Nephron (organoid): ENCODE data around the gene YTHDC1.
A peak's percentile ranks its signal among the peaks of the same experiment; 100 is the strongest.
"Not testable (repeated sequence)": the region's sequence is repeated elsewhere in the genome, so short reads cannot be mapped to it uniquely, and the experiment has no call there.

Source experiments
- H3K27ac Mint-ChIP-seq, 3 experiments: 2 replicates each; pipeline ENCODE4 v1.8.0; 2020; ENCODE audit warnings: mixed read lengths in 3 of 3, mild to moderate bottlenecking in 2 of 3, moderate library complexity in 1 of 3
- H3K27me3 Mint-ChIP-seq: 2 replicates; pipeline ENCODE4 v1.8.0; 2021; ENCODE audit warnings: low read depth, mild to moderate bottlenecking, moderate library complexity, mixed read lengths
- H3K36me3 Mint-ChIP-seq: 2 replicates; pipeline ENCODE4 v1.8.0; 2020; ENCODE audit warnings: low read depth, mixed read lengths
- H3K4me1 Mint-ChIP-seq: 2 replicates; pipeline ENCODE4 v1.8.0; 2020; ENCODE audit warnings: mixed read lengths
- H3K4me3 Mint-ChIP-seq, 3 experiments: 2 replicates each; pipeline ENCODE4 v1.8.0; 2020; ENCODE audit warnings: mild to moderate bottlenecking in 3 of 3, mixed read lengths in 3 of 3, moderate library complexity in 2 of 3
- H3K9me3 Mint-ChIP-seq: 2 replicates; pipeline ENCODE4 v1.8.0; 2020; ENCODE audit warnings: mixed read lengths
- CTCF ChIP-seq, 3 experiments: fragments of 200-600 bp; sonication (generic); IDR thresholded peaks; one replicate each; pipeline ENCODE4 v1.5.0; 2021; ENCODE audit warnings: antibody characterized with exemption in 3 of 3; ENCODE audit not compliant: unreplicated experiment in 3 of 3

YTHDC1 gene

GRCh38 chr4:68283714-68284113, 66.2 kb downstream of the YTHDC1 start:
- Mint-ChIP-seq H3K9me3 (no peaks in the 10 kb centered on the region), H3K4me3 (no peak overlapping the region), H3K27me3 (no peaks in the 10 kb centered on the region), H3K4me1 (no peaks in the 10 kb centered on the region), H3K27ac (no peak overlapping the region), H3K36me3 (no peaks in the 10 kb centered on the region)
- TF ChIP-seq CTCF (IDR thresholded peaks at IDR 0.05; ENCODE audit: unreplicated experiment in 3 of 3), result no peak

GRCh38 chr4:68283095-68283494, 66.8 kb downstream of the YTHDC1 start:
- TF ChIP-seq CTCF (IDR thresholded peaks at IDR 0.05; ENCODE audit: unreplicated experiment in 3 of 3), result no peak
- Mint-ChIP-seq H3K27me3 (no peaks in the 10 kb centered on the region), H3K36me3 (no peaks in the 10 kb centered on the region), H3K4me3 (no peak overlapping the region), H3K9me3 (no peaks in the 10 kb centered on the region), H3K4me1 (no peaks in the 10 kb centered on the region), H3K27ac (no peak overlapping the region)

- H3K4me1 Mint-ChIP-seq, H3K4me3 Mint-ChIP-seq, H3K9me3 Mint-ChIP-seq, H3K27me3 Mint-ChIP-seq, H3K36me3 Mint-ChIP-seq: not testable (repeated sequence)
- peak overlapping the region in 2 of 3 experiments; percentile 30 to 86 for H3K27ac Mint-ChIP-seq
These were observed 67.8 kb downstream of the YTHDC1 start for GRCh38 chr4:68281796-68282740.

- Mint-ChIP-seq H3K27me3 (no peaks in the 10 kb centered on the region), H3K9me3 (no peaks in the 10 kb centered on the region), H3K27ac (no peak overlapping the region), H3K4me1 (no peaks in the 10 kb centered on the region), H3K36me3 (no peaks in the 10 kb centered on the region), H3K4me3 (no peak overlapping the region)
- no peak for TF ChIP-seq CTCF (IDR thresholded peaks at IDR 0.05; ENCODE audit: unreplicated experiment in 3 of 3)
These were observed 71.9 kb downstream of the YTHDC1 start for GRCh38 chr4:68278029-68278428.

GRCh38 chr4:68277627-68278026, 72.3 kb downstream of the YTHDC1 start:
- no peak for TF ChIP-seq CTCF (IDR thresholded peaks at IDR 0.05; ENCODE audit: unreplicated experiment in 3 of 3)
- Mint-ChIP-seq H3K36me3 (no peaks in the 10 kb centered on the region), H3K4me3 (no peak overlapping the region), H3K27ac (no peak overlapping the region), H3K9me3 (no peaks in the 10 kb centered on the region), H3K27me3 (no peaks in the 10 kb centered on the region), H3K4me1 (peaks cover 3% of the 10 kb centered on the region)

GRCh38 chr4:68272860-68273259, 77.0 kb downstream of the YTHDC1 start:
- Mint-ChIP-seq H3K36me3 (no peaks in the 10 kb centered on the region), H3K4me1 (peaks cover 8% of the 10 kb centered on the region), H3K27ac (peak overlapping the region; percentile 61 to 77 (median 74)), H3K27me3 (no peaks in the 10 kb centered on the region), H3K9me3 (no peaks in the 10 kb centered on the region), H3K4me3 (peak overlapping the region in 2 of 3 experiments; percentile 19 to 24)
- no peak for TF ChIP-seq CTCF (IDR thresholded peaks at IDR 0.05; ENCODE audit: unreplicated experiment in 3 of 3)
